ENCODE measurements around the gene NRG2.

GRCh38 chr5:139994234-139994633 lies 48.9 kb downstream of the NRG2 start:
- TF ChIP-seq, protein P1, sequence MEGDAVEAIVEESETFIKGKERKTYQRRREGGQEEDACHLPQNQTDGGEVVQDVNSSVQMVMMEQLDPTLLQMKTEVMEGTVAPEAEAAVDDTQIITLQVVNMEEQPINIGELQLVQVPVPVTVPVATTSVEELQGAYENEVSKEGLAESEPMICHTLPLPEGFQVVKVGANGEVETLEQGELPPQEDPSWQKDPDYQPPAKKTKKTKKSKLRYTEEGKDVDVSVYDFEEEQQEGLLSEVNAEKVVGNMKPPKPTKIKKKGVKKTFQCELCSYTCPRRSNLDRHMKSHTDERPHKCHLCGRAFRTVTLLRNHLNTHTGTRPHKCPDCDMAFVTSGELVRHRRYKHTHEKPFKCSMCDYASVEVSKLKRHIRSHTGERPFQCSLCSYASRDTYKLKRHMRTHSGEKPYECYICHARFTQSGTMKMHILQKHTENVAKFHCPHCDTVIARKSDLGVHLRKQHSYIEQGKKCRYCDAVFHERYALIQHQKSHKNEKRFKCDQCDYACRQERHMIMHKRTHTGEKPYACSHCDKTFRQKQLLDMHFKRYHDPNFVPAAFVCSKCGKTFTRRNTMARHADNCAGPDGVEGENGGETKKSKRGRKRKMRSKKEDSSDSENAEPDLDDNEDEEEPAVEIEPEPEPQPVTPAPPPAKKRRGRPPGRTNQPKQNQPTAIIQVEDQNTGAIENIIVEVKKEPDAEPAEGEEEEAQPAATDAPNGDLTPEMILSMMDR (IDR thresholded peaks at IDR 0.05), result no peak
- TF ChIP-seq POLR2A (IDR thresholded peaks at IDR 0.05), result no peak
- no peak for TF ChIP-seq POLR2AphosphoS5 (IDR thresholded peaks at IDR 0.05)
